HG03159 (cell line): ENCODE data around the gene SLC20A1.

Source experiments
- ATAC-seq: cut with Tn5 transposase; IDR thresholded peaks from one replicate; pipeline ENCODE4 v1.9.1; 2021; ENCODE audit warnings: mild to moderate bottlenecking, moderate library complexity; ENCODE audit not compliant: unreplicated experiment

SLC20A1 gene

DNA sequence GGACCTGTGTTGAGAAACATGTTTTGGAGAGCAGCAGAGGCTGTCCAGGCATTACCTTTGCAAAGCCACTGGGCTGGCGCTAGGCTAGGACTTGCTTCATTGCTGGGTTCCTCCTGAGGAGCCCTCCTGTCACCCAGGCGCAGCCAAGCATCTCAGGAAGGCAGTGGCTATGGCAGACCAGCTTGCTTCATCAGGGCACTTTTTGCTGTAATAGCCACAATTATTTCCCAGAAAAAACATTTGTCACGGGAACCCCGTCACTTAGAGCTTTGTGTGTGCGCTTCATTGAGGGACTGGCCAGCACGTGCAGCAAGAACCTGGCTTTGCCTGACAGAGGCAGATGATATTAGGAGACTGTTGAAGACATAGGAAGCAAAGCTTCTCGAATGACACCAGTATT lies 36.4 kb downstream of the SLC20A1 start:
- no peak for ATAC-seq

DNA sequence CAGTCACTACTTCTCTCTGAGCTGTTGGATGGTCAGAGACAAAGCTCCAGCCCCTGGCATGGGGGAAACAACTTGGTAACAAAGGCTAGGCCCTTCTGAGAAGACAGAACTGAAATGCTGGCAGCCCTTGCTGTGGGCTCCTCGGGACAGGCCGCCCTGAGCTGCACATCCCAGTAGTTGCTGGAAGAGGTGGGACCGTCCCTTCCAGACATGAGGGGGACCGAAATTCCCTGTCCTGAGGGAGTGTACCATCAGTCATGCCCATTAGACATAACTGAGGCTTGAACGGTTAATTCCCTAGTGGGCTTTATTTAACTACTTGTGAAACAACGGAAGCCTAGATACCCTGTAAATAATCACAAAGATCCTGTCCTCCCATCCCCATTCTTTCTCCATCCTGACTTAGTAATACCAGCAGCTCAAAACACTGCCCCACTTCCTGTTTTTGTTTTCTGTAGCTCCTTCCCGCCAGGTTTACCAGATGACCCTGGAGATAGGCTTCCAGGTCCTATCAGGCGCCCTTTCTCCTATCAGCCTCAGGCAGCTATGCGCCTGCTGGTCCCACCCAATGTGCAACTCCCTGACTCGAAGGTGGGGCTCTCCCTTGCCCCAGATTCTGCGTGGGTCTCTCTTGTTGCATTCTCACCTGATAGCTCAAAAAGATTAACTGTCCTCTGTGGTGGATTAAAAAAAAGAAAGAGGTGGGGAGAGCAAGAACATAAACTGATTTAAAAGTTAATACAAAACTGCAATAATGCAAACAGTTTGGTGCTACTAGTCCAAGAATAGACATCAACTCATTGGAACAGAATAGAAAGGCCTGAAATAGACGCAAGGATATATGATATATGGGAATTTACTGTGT lies 38.0 kb downstream of the SLC20A1 start:
- ATAC-seq = no peak

DNA sequence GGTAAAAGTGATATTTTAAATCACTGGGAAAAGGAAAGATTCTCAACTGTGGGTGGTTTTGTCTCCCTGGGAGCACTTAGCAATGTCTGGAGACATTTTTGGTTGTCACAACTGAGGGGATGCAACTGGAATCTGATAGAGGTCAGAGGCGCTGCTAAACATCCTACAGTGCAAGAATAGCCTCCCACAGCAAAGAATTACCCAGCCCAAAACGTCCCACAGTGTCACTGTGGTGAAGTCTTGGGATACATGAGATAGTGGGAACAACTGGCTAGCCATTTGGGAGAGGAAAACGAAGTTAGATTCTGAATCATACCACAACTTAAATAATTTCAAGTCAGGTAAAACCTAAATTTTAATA lies 38.7 kb downstream of the SLC20A1 start:
- ATAC-seq = no peak

DNA sequence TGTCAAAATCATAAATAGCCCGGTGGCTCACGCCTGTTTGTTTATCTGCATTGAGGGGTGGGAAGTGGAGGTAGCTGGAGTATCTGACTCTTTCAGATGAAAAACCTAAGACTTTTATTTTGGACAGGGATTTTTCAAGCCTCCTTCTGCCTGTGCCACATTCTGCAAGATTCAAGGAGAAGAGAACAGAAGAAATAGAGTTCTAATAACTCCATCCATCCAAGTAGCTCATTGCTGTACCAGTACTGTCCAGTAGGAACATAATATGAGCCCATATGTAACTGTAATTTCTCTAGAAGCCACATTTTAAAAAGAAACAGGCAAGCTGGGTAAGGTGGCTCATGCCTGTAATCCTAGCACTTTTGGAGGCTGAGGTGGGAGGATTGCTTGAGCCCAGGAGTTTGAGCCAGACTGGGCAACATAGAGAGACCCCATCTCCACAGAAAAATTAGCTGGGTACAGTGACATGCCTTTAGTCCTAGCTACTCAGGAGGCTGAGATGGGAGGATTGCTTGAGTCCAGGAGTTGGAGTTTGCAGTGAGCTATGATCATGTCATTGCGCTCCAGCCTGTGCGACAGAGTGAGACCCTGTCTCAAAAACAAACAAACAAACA lies 39.6 kb downstream of the SLC20A1 start:
- no peak for ATAC-seq

DNA sequence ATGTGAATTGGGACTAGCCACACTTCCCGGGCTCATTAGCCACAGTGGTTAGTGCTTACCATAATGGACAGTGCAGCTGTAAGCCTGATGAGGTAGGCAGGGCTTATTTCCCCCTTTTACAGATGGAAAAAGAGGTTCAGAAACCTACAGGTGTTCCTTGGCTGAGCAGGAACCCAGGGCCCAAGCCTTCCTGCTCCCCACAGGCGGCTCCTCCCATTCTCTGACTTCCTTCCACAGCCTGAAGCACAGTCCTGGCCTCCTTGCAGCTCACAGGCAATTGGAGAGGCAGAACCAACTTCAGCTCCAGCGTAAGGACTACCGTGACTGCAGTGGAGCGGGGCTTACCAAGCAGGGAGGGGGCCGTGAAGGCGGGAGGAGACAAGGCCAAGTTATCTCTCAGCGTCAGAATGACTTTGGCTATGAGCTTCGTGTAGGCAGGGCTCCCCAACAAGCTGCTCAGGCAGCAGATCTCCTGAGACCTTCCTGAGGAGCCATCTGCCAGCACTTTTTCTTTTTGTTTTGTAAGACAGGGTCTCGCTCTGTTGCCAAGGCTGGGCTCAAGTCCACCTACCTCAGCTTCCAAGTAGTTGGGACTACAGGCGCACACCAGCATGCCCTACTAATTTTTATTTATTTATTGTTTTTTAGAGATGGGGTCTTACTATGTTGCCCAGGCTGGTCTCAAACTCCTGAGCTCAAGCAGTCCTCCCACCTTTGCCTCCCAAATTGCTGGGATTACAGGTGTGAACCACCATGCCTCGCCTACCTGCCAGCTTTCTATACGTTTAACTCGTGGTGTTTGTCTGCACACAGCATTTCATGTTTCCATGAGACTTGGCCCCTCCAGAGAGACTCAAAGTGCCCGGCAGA lies 40.8 kb downstream of the SLC20A1 start:
- ATAC-seq = no peak

DNA sequence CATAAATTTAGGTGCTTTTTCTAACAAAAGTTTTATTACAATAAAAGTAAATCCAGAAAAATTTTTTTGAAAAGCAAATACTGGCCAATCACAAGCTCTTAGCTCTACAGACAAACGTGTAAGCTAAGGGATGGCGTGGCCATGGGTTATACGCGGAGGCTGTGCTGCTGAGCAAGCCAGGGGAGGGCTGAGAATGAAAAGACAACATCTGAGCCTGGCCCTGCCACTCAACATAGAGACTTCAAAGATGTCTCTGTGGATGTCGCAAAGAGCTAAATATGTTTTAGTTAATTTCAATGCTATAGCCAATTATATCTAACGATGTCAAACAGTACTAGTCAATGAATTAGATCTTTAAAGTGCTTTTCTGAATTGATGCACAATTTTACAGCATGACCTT lies 41.8 kb downstream of the SLC20A1 start:
- ATAC-seq = no peak

DNA sequence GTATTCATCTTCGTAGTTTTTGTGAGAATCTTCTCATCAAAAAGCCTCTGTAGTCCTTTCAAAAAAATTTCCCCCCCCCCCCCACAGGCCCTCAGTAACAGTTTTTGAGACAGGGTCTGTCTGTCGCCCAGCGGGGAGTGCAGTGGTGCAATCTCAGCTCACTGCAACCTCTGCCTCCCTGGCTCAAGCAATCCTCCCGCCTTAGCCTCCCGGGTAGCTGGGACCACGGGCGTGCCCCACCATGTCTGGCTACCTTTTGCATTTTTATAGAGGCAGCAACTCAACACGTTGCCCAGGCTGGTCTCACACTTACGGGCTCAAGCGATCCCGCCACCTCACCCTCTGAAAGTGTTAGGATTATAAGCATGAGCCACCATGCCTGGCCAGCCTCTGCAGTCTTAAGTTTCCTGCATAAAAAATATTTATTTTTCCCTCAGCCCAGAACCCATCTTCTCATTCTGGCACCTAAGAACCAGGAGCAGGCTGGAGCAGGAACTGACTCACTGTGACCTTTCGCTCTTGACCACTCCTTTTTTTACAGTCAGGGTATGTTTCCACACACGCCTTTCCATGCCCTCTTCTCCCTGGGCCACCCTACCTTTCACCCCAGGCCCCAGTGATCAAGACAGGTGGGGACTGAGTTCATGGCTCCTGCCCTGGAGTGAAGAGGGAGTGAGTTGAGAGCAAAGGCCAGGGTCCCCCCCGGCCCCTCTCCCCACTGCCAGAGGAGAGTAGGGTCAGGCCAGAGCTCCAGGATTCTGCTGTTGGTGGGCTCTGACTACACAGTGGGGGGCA lies 42.5 kb downstream of the SLC20A1 start:
- ATAC-seq = no peak

DNA sequence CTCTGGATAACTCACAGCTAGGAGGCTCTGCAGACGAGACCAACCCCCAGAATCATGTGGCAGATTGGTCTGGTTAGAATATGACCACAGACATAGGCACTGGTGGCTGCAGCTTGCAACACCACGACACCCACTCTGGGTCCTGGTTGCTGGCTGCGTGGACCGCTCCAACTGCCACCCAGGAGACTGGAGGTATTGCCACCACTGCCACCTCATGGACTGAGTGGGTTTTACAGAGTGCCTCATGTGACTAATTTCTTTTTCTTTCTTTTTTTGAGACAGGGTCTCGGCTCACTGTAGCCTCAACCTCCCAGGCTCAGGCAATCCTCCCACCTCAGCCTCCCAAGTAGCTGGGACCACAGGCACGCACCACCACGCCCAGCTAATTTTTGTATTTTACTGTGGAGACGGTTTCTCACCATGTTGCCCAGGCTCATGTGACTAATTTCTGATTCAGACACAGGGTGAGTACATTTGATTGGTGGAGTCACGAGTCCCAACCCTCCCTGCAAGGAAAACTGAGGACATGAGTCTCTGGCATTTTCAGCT lies 45.2 kb downstream of the SLC20A1 start:
- ATAC-seq = peak; percentile 41

DNA sequence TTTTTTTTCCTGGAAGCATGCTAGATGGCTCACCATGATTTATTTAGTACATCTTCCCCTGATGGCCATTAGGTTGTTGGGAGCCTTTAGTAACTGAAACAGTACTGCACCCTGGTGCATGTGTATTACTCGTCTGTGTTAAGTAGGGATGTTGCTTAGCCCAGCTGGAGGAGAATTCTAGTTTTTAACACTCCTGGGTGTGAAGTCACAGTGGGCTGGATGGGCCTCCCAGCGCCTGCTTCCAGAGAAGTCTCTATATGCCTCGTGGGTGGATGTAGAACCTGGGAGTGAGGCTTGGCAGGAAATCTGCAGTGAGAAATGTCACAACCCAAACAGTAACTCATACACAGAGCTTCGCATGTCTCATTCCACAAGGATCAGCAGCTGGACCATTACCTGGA lies 46.1 kb downstream of the SLC20A1 start:
- no peak for ATAC-seq

DNA sequence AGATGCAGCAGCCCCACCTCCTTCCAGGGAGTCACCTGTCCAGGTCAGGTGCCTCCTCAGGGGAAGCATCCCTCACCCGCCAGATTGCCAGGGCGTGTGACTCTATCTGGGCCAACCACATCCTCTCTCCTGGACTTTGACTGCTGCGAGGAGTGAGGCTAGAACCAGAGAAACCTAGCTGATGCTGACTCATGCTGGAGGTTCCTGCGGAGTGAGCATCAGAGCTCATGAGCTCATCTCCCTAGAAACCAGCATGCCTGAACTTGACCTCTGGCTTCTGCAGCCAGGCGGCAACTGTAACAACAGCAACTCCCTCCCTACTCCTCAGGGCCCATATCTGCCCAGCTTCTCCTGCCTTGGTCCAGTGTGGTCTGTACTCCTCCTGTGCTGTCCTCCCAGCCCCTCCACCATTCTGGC lies 46.8 kb downstream of the SLC20A1 start:
- peak; percentile 78 for ATAC-seq

DNA sequence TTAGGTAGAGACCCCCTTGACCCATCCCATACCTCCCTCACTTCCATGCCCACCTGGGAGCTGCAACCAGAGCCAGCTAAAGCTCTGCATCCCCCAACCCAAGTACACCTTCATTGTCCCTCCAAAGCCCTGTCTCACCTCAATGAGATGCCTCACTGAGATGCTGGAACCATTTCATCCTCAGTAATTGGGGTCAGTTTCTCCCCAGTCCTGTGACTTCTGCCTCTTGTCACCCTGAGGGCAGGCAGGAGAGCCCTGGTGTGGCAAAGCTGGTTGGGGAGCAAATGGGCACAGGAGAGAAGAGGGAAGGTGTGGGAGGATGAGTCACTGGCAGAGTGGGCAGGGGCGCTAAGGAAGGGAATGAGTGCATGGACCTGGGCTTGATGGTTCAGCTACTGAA lies 47.2 kb downstream of the SLC20A1 start:
- no peak for ATAC-seq

DNA sequence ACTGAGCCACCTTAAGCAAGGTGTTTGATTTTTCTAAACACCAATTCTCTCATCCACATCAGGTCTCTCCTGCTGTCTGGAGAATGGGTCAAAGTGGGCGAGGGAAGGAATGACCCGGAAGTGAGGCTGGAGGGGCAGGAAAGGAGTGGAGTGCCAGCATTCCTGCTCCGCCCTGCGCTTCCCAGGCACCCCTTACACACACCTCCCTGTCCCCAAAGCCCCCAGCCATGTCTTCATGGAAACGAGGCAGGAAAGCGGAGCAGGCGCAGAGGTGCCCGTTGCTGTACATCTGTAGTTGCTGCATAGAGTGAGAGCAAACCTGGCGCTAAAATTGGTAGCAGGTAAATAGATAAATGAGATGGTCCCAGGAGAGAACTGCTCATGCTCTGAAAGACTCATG lies 47.9 kb downstream of the SLC20A1 start:
- ATAC-seq = no peak

DNA sequence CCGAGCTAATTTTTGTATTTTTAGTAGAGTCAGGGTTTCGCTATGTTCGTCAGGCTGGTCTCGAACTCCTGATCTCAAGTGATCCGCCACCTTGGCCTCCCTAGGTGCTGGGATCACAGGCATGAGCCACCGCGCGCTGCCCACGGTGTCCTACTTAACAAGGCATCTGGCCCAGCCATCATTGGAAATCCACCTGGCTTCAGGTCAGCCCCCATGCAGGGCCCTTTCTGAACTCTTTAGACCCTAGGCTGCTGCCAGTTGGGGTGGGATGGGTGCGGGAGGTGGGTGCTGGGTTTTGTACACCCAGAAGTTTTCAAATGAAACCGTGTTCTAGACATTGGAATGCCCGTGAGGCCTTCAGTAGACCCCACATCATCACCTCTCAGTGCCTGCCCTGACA lies 48.4 kb downstream of the SLC20A1 start:
- ATAC-seq = no peak

DNA sequence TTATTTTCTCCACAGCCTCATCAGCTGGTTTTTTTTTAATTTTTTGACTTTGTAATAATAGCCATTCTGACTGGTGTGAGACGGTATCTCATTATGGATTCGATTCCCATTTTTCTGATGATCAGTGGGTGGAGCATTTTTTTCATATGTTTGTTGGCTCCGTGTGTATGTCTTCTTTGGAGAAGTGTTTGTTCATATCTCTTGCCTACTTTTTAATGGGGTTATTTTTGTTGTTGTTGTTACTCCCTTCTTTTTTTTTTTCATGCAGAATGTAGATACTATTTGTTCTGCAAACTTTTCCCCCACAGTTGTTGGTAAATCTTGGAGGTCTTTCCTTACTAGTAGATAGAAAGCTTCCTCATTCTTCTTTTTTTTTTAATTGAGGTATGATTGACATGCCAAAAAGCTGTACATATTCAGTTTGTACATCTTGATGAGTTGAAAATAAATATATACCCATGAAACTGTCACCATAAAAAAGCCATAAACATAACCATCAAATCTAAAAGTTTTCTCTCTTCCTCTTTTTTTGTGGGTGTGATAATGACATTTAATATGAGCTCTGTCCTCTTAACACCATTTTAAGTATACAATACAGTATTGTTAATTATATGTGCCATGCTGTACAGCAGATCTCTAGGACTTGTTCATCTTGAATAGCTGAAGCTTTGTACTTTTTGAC lies 53.2 kb downstream of the SLC20A1 start:
- ATAC-seq = no peak

DNA sequence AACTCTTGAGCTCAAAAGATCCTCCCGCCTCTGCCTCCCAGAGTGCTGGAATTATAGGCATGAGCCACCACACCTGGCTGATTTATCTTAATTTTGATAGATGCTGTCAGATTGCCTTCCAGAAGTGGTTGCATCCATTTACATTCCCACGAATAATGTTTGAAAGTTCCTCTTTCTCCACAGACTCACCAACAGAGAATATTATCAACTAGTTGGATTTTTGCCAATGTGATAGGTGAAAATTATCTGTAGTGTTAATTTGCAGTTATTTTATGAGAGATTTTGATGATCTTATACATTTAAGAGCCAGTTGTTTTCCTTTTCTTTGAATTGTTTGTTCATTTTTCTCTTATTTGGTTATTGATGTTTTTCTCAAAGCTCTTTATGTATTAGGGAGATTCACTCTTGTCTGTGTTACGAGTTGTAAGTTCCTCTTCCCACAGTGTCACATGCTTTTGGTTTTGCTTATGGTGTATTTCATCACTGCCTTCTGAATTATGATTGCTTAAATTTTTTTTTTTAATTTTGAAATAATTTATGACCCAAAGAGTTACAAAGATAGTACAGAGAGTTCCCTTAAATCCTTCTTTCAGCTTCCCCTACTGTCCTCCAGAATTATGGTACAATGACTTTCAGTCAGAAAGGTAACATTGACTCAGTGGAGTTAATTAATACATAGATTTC lies 54.4 kb downstream of the SLC20A1 start:
- ATAC-seq = peak; percentile 45

DNA sequence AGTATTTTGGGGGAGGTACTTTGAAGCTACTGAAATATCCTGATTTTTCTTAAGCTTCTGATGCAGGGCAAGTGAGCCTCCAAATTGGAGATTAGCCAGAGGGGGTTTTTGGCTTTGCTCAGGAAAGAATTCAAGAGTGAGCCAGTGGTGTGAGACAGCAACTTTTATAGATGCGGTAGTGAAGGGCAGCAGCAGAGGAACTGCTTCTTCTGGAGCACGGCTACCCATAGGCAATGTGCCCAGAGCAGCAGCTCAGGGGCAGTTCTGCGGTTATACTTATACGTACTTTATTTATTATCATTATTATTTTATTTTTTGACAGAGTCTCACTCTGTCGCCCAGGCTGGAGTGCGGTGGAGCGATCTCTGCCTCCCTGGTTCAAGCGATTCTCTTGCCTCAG lies 55.3 kb downstream of the SLC20A1 start:
- ATAC-seq = no peak

DNA sequence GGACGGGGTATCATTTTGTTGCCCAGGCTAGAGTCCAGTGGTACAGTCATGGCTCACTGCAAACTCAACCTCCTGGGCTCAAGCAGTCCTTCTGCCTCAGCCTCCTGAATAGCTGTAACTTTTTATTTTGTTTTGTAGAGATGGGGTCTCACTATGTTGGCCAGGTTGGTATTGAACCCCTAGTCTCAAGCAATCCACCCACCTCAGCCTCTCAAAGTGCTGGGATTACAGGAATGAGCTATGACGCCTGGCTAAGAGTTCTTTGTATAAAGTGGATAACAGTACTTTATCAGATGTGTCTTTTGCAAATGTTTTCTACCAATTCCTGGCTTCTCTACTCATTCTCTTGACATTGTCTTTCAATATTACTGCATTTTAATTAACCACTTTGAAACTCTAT lies 57.9 kb downstream of the SLC20A1 start:
- ATAC-seq = no peak

DNA sequence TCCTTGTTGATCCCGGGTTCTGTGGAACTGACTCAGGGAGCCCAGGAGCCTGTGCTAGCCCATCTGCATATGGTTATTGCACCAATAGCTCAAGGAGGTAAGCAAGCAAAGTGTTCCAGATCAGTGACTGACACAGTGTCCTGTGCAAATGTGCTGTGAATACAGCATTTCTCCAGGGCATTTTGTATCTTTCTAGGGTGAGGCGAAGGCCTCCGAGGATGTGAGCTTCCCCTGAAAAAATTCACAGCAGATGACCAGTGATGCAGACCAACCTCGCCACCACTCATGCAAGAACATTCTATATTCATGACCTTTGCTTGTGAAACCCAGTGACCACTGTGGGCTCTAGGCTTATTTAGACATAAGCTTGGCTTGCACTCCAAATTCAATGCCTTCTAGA lies 59.8 kb downstream of the SLC20A1 start:
- no peak for ATAC-seq

DNA sequence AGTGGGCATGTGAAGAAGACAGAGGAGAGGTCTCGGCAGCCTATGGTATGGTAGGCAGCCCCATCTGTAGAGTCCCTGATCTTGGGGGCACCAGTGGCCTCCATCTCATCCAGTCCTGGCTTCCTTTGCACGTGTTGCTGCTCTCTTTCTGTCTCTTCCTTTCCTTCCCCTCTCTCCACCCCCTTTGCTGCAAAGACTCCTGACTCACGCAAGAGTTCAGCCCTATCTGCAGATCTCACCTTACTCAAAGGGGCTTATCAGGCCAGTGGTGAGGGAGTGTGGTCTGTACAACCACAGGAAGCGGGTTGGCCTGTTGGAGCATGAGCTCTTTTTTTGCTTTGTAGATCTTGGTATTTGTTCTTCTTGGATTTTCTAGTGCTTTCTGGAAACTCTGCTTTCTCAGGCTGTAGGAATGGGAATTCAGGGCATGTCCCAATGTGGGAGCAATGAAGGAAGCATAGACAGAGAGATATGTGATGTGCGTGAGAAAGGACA lies 60.5 kb downstream of the SLC20A1 start:
- ATAC-seq = no peak
